GM12878 (cell line): ENCODE data around the gene NTN1. TPM values are rescaled to one million over a fixed set of nuclear protein-coding genes. Genes with fewer than 3 reads are reported as not detected.

Experiments used
- ATAC-seq: fragments of 200-7000 bp; cut with Tn5 transposase; 3 replicates; pipeline ENCODE4 v1.9.1; 2020; ENCODE audit warnings: mild to moderate bottlenecking, moderate library complexity
- BruUV-seq: library from RNA; stranded (reverse); fragments of 400-500 nt; replicated peaks from 2 replicates; lab custom pipeline; 2021; lab: Mats Ljungman, UMichigan
- CTCF ChIA-PET: fragments of 300-600 bp; sonication (Branson Sonifier 250); formaldehyde crosslinking; extraction: SDS; loops from one replicate; lab custom pipeline; 2021; ENCODE audit warnings: inconsistent platforms; lab: Yijun Ruan, JAX
- POLR2A ChIA-PET: fragments of 350-600 bp; formaldehyde crosslinking; extraction: SDS; loops from one replicate; lab custom pipeline; 2021; ENCODE audit warnings: inconsistent platforms; lab: Charles Lee
- RAD21 ChIA-PET: fragments of 300-600 bp; sonication (Branson Sonifier 250); formaldehyde crosslinking; loops from one replicate; lab custom pipeline; 2023; ENCODE audit warnings: antibody characterized with exemption; ENCODE audit not compliant: unreplicated experiment; lab: Charles Lee
- SMC1A ChIA-PET: fragments of 300-600 bp; sonication (Branson Sonifier 250); formaldehyde crosslinking; loops from one replicate; lab custom pipeline; 2023; ENCODE audit not compliant: unreplicated experiment, uncharacterized antibody; lab: Charles Lee
- DNase-seq: peaks from one replicate; pipeline ENCODE4 v3.0.0-alpha.2; 2011; ENCODE audit warnings: low read depth, low spot score
- FAIRE-seq: peaks from 3 replicates; lab custom pipeline; 2011; peaks lifted over from hg19 to GRCh38; lab: Jason Lieb, UNC
- H2AFZ ChIP-seq: 2 replicates; pipeline ENCODE4 v1.6.0; 2011; ENCODE audit warnings: low read depth, low read length, control low read depth; ENCODE audit not compliant: control insufficient read depth
- H3K27ac ChIP-seq: 2 replicates; pipeline ENCODE4 v1.5.1; 2011; ENCODE audit warnings: control low read depth; ENCODE audit not compliant: control insufficient read depth, insufficient read depth
- H3K27me3 ChIP-seq, 2 experiments: replicated peaks in 1 of 2; 2 replicates each; pipeline versions ENCODE4 v1.6.0 to v1.6.1; 2011; ENCODE audit warnings: low read length in 1 of 2; ENCODE audit not compliant: control insufficient read depth in 2 of 2, insufficient read depth in 2 of 2
- H3K36me3 ChIP-seq, 2 experiments: 2 replicates each; pipeline ENCODE4 v1.5.1; 2011; ENCODE audit warnings: low read length in 1 of 2; ENCODE audit not compliant: control insufficient read depth in 2 of 2, insufficient read depth in 2 of 2
- H3K4me1 ChIP-seq: 2 replicates; pipeline ENCODE4 v1.6.1; 2011; ENCODE audit warnings: mild to moderate bottlenecking, low read length, moderate library complexity, mixed read lengths; ENCODE audit not compliant: control insufficient read depth, insufficient read depth
- H3K4me2 ChIP-seq: 2 replicates; pipeline ENCODE4 v1.6.0; 2011; ENCODE audit warnings: control low read depth; ENCODE audit not compliant: control insufficient read depth, insufficient read depth
- H3K4me3 ChIP-seq: fragments of 200-600 bp; sonication (generic); 2 replicates; pipeline ENCODE4 v1.5.1; 2016
- H3K79me2 ChIP-seq: 2 replicates; pipeline ENCODE4 v1.6.0; 2011; ENCODE audit warnings: low read length; ENCODE audit not compliant: control insufficient read depth, insufficient read depth
- H3K9ac ChIP-seq: 2 replicates; pipeline ENCODE4 v1.8.0; 2011; ENCODE audit warnings: low read length, control low read depth, mixed read lengths; ENCODE audit not compliant: control insufficient read depth, insufficient read depth
- H3K9me3 ChIP-seq: replicated peaks from 3 replicates; pipeline ENCODE4 v1.5.1; 2011; ENCODE audit warnings: mild to moderate bottlenecking, low read length; ENCODE audit not compliant: control insufficient read depth, insufficient read depth
- H4K20me1 ChIP-seq: 2 replicates; pipeline ENCODE4 v1.6.0; 2011; ENCODE audit not compliant: control insufficient read depth, insufficient read depth
- BMI1 ChIP-seq: fragments of 450-650 bp; IDR thresholded peaks from 2 replicates; pipeline ENCODE4 v1.6.1; 2016; ENCODE audit warnings: mild to moderate bottlenecking, moderate library complexity, borderline replicate concordance
- EZH2 ChIP-seq: IDR thresholded peaks from 2 replicates; pipeline ENCODE4 v1.6.1; 2012; ENCODE audit warnings: low read depth, mild to moderate bottlenecking, control low read depth, inconsistent platforms, low read length, borderline replicate concordance; ENCODE audit not compliant: control insufficient read depth
- MYC ChIP-seq: IDR thresholded peaks from 2 replicates; pipeline ENCODE4 v1.6.1; 2011; ENCODE audit warnings: mild to moderate bottlenecking, low read length, moderate library complexity, inconsistent platforms; ENCODE audit not compliant: insufficient read depth, insufficient replicate concordance, insufficient read length, severe bottlenecking
- NFXL1 ChIP-seq: fragments of 450-650 bp; IDR thresholded peaks from 2 replicates; pipeline ENCODE4 v1.6.1; 2017; ENCODE audit warnings: antibody characterized with exemption, mild to moderate bottlenecking, borderline replicate concordance
- NFYA ChIP-seq: IDR thresholded peaks from 2 replicates; pipeline ENCODE4 v1.6.1; 2011; ENCODE audit warnings: low read depth, mild to moderate bottlenecking, low read length, improper control_type of control experiment, borderline replicate concordance
- PAX8 ChIP-seq: fragments of 450-650 bp; IDR thresholded peaks from 2 replicates; pipeline ENCODE4 v1.6.1; 2017; ENCODE audit warnings: mild to moderate bottlenecking, moderate library complexity
- RAD51 ChIP-seq: fragments of 450-650 bp; IDR thresholded peaks from 2 replicates; pipeline ENCODE4 v1.6.1; 2016; ENCODE audit warnings: moderate library complexity, mild to moderate bottlenecking, inconsistent platforms
- SPI1 ChIP-seq: IDR thresholded peaks from 2 replicates; pipeline ENCODE4 v1.6.1; 2011; ENCODE audit warnings: low read depth, mild to moderate bottlenecking, low read length, moderate library complexity, borderline replicate concordance; ENCODE audit not compliant: insufficient read depth
- ZSCAN29 ChIP-seq: fragments of 450-650 bp; IDR thresholded peaks from 2 replicates; pipeline ENCODE4 v1.6.1; 2017; ENCODE audit warnings: mild to moderate bottlenecking, moderate library complexity
- WGBS: methylation state at CpG from one replicate; pipeline ENCODE4 v1.1.6; 2016; ENCODE audit warnings: low lambda C conversion rate; ENCODE audit not compliant: insufficient replicate concordance, insufficient coverage; ENCODE audit errors: missing lambda C conversion rate; 5-methylcytosine and 5-hydroxymethylcytosine counted together
- in situ Hi-C: fragments of 300-500 bp; cut with MboI; formaldehyde crosslinking; loops from 9 replicates; pipeline ENCODE4 v1.14.3; 2018; ENCODE audit warnings: mixed read lengths
- intact Hi-C: fragments of 100-400 bp; cut with micrococcal nuclease; formaldehyde crosslinking; loops from one replicate; pipeline ENCODE4 v1.14.2; 2022; ENCODE audit not compliant: unreplicated experiment
- polyA plus RNA-seq, 11 experiments: library from polyadenylated mRNA; depleted of rRNA in 4 of 11; unstranded in 6 of 11; stranded (reverse) in 5 of 11; fragments of >200 nt; fragmentation: Nextera tagmentation in 4 of 11; fragmentation: Illumina TruSeq in 1 of 11; extraction: Ambion mirVana in 4 of 11; extraction: Trizol in 1 of 11; gene quantifications; 1 replicate in 1 of 11; 2 replicates in 10 of 11; pipeline versions ENCODE4 v1.2.1 to v1.2.3, GENCODE V29; 2011 to 2016; ENCODE audit warnings: inconsistent platforms in 2 of 11, missing spikeins in 2 of 11, low read depth in 1 of 11
- total RNA-seq, 4 experiments: library from RNA; depleted of rRNA in 3 of 4; stranded (reverse); fragments of >200 nt in 3 of 4; fragmentation: Illumina TruSeq in 1 of 4; extraction: Trizol in 1 of 4; gene quantifications; 2 replicates each; pipeline versions ENCODE4 v1.2.1 to v1.2.3, GENCODE V29; 2013 to 2021
- TF ChIP-seq, protein P1 (sequence below): IDR thresholded peaks from 2 replicates; pipeline ENCODE4 v1.6.1; 2011; ENCODE audit warnings: borderline replicate concordance, low read depth, mild to moderate bottlenecking, moderate library complexity, mixed read lengths, low read length; ENCODE audit not compliant: insufficient read depth; ENCODE audit errors: extremely low read length
- TF ChIP-seq, protein P2 (sequence below): IDR thresholded peaks from 2 replicates; pipeline ENCODE4 v1.6.1; 2011; ENCODE audit warnings: mild to moderate bottlenecking, low read depth, low read length, moderate library complexity; ENCODE audit not compliant: insufficient replicate concordance

NTN1 gene
- total and polyA plus RNA-seq, 10 of the 15 experiments (the other 5 are each of a cell fraction or from before 2014, with no cell fraction given) = 0.02 to 0.89 (median 0.35) TPM

DNA sequence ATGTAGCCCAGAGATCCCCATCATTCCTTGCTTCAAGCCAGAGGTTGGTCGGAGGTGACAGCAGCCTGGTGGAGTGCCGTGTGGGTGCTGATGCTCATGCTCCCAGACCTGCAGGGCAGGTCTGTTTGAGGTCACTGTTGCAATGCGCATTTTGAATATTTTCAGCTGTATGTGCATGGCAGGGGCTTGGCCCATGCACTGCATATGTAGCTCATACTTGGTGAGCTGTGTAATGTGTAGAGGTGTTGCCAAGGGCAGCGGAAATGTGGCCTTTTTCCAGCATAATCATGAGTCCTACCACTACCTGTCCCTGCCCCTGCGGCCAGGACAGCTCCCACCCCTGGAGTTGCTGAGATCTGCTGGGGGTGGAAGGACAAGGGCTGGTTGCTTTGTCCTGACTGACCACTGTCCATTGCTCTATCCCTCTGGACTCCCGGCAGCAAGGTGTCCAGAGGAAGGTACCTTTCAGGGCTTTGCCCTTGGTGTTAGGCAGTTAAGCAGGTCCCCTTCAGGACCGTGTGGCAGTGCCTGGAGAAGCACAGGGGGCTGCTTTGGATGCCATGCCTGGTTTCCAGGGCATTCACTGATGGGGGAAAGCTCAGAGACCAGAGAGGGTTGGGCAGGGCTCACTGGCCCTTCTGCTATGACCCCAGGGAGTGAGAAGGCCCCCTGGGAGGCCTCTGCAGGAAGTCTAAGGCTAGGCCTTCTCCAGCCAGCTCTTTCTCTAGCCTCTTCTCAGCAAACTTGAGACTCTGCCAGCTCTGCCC, 215.2 kb downstream of the NTN1 start:
- Histone ChIP-seq H2AFZ (no peak overlapping the region), H3K27ac (no peak overlapping the region), H3K9me3 (no peaks in the 10 kb centered on the region)
- intact Hi-C loops = no loop called here
- no peak for TF ChIP-seq NFXL1
- TF ChIP-seq, protein P1, sequence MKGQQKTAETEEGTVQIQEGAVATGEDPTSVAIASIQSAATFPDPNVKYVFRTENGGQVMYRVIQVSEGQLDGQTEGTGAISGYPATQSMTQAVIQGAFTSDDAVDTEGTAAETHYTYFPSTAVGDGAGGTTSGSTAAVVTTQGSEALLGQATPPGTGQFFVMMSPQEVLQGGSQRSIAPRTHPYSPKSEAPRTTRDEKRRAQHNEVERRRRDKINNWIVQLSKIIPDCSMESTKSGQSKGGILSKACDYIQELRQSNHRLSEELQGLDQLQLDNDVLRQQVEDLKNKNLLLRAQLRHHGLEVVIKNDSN = no peak
- TF ChIP-seq, all 136 proteins: peak for 0
- DNase-seq = no peak
- Histone ChIP-seq H3K36me3 (no peaks in the 10 kb centered on the region), H3K9ac (no peak overlapping the region), H4K20me1 (0 out of 2 replicates have a peak, but pooled peaks cover 2% of the 10 kb centered on the region), H3K4me1 (peaks cover 8% of the 10 kb centered on the region; the same call in 1 of the 2 replicates), H3K27me3 (peaks cover 0 to 6% of the 10 kb centered on the region in 2 experiments; a peak in 1 of 4 replicates), H3K4me2 (no peak overlapping the region), H3K4me3 (no peak overlapping the region), H3K79me2 (no peaks in the 10 kb centered on the region)
- WGBS = 52% methylated on average over 7 of the region's 7 CpGs
- SMC1A ChIA-PET = interaction anchor here (1.1 kb wide), 1 partner anchor 19 kb away, joined by 3 read pairs; no protein-coding TSS in a partner anchor
- ATAC-seq = no peak
- in situ Hi-C loops = no loop called here
- CTCF ChIA-PET = no interaction called here
- POLR2A ChIA-PET = no interaction called here
- BruUV-seq = no TSS peak
- RAD21 ChIA-PET = no interaction called here
- FAIRE-seq = no peak

DNA sequence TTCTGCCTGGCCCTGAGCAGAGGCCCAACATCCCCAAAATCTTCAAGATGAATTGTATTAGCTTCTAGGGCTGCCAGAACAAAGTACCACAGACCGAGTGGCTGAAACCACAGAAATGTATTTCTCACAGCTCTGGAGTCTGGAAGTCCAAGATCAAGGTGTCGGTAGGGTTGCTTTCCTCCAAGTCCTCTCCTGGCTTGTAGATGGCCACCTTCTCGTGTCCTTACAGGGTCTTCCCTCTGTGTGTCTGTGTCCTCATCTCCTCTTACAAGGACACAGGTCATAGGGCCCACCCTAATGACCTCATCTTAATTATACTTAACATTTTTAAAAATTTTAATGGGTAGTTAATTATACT, 215.7 kb downstream of the NTN1 start:
- RAD21 ChIA-PET = interaction anchor here (0.9 kb wide), 1 partner anchor 10 kb away, joined by 3 read pairs; no protein-coding TSS in a partner anchor
- Histone ChIP-seq H4K20me1 (0 out of 2 replicates have a peak, but pooled peaks cover 2% of the 10 kb centered on the region), H3K4me3 (no peak overlapping the region)

More for the DNA sequence above, 215.7 kb downstream of the NTN1 start:
- no peak for FAIRE-seq
- POLR2A ChIA-PET = no interaction called here
- no peak for DNase-seq
- H3K27ac ChIP-seq = no peak overlapping the region
- no peaks in the 10 kb centered on the region for H3K36me3 ChIP-seq
- TF ChIP-seq EZH2 (no peak), ZSCAN29 (no peak), SPI1 (no peak), RAD51 (no peak), BMI1 (no peak), MYC (no peak), NFYA (no peak), PAX8 (no peak)
- TF ChIP-seq, protein P2, sequence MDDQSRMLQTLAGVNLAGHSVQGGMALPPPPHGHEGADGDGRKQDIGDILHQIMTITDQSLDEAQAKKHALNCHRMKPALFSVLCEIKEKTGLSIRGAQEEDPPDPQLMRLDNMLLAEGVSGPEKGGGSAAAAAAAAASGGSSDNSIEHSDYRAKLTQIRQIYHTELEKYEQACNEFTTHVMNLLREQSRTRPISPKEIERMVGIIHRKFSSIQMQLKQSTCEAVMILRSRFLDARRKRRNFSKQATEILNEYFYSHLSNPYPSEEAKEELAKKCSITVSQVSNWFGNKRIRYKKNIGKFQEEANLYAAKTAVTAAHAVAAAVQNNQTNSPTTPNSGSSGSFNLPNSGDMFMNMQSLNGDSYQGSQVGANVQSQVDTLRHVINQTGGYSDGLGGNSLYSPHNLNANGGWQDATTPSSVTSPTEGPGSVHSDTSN = no peak
- TF ChIP-seq, all 136 proteins: peak for 0
- no TSS peak for BruUV-seq
- no peak for ATAC-seq
- intact Hi-C loops (no loop called here), in situ Hi-C loops (no loop called here)
- WGBS = 33% methylated on average over 3 of the region's 3 CpGs
- no peak overlapping the region for H3K9ac ChIP-seq
- no peak overlapping the region for H3K4me2 ChIP-seq
- H3K79me2 ChIP-seq = no peaks in the 10 kb centered on the region
- peaks cover 0 to 6% of the 10 kb centered on the region in 2 experiments; a peak in 1 of 4 replicates for H3K27me3 ChIP-seq
- no peaks in the 10 kb centered on the region for H3K9me3 ChIP-seq
- peaks cover 8% of the 10 kb centered on the region; the same call in 1 of the 2 replicates for H3K4me1 ChIP-seq
- ChIA-PET CTCF (no interaction called here), SMC1A (interaction anchor here (1.1 kb wide), 1 partner anchor 20 kb away, joined by 3 read pairs; no protein-coding TSS in a partner anchor)
- no peak overlapping the region for H2AFZ ChIP-seq
